Right kidney (tissue), 9 donors: ENCODE results near the gene UGT2B15.
"Not testable (repeated sequence)": the region's sequence is repeated elsewhere in the genome, so short reads cannot be mapped to it uniquely, and the experiment has no call there.

Experiments used
- DNase-seq: peaks from one replicate; pipeline ENCODE4 v3.0.0-alpha.2; 2016
- long read RNA-seq, 8 donors: transcript quantifications; one replicate each; lab custom pipeline, GENCODE V29; 2026

The UGT2B15 gene
- long read RNA-seq, donor 1: 0 reads
- long read RNA-seq, donor 2, partial matches to known transcripts: 46 of 46 reads
- long read RNA-seq, donor 2, other reads (novel, unspliced or antisense): 0 of 46 reads
- long read RNA-seq, donor 3: 0 reads
- long read RNA-seq, donor 4, partial matches to known transcripts: 26 of 32 reads
- long read RNA-seq, donor 4, other reads (novel, unspliced or antisense): 6 of 32 reads
- long read RNA-seq, donor 5: 0 reads
- long read RNA-seq, donor 6: 0 reads
- long read RNA-seq, donor 7: 0 reads
- long read RNA-seq, donor 8: 0 reads

DNA sequence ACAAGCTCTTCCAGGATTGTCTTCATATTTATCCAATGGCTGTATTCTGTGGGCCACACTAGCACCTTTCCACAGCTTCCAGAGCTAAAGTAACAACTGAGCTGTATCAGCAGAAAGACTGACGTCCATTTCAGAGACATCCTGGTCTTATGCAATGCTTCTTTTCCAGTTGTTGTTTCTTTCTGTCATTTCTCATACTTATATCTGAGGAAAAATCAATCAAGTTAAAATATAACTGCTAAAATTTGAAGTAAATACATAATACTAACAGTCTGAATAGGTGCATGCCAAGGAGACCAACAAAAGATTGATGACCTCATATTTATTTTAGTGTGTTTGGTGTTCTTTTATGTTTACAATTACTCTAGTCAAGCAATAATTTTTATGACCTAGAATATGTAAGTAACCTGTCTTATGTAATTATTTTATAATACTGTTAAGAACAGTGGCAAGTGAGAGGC is at the start of gene UGT2B15:
Gene UGT2B15, minus strand, starts transcription at position 174 of the 461 bp plus-strand sequence. Its CDS starts 34 bp downstream, at position 140.
- DNase-seq: not testable (repeated sequence)

DNA sequence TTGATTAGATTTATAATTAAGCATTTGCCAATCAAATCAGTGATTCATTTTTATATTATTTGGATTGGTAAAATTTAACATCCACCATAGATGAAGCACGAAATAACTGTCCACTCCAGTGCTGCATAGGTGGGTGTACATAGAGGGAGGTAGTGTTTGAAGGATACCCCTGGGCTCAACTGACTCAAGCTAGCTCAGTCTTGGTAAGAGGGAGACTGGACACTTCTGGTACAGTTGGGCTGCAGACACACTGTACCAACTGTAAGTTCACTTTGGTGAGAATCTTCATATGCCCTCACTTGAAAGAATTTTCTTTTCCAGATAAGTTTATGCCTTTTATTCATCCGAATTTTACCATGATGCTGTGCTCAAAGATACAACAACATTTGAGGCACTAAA is 48.6 kb upstream of the UGT2B15 start:
- no peak for DNase-seq

DNA sequence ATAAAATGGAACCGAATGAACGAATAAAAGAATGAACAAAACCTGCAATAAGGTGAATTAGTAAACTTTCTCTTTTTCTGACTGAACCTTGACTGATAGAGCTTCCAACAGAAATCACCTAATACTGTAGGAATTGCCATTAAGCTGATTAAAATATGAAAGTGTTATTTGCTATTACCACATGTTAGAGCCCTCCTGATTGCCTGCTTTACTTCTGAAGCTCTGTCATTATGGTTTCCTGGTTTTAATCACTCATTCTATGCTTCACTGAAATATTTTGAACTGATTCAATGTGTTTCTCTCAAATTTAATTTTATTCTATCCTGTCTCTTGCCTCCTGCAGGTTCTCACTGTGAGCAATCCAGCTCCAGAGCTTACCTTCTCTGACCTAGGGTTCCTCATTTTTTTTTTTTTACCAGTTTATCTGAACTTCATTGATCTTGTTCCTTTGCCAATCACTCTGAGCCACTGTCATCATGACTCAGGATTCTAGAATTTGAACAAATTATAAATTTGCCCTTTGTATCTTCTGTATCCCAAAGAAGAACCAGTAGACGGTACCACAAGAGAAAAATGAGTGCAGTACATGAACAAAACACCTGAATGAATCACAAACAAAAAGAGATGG is 48.1 kb upstream of the UGT2B15 start:
- no peak for DNase-seq

DNA sequence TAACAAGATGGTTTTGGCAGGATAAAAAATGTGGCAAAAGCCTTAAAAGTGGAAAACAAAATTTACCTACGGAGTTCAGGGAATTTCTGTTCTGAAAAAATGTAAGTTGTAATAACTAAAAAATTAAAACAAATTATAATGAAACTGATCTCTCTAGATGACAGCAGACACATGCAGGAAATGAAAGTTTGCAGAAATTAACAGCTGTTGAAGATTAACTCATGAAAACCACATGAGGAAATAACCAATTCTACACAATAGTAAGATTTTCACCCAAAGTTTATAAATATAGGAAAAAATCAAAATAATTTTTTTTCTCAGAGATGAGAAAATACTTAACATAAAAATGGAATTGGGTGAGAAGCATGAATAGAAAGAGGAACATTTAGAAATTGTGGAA is 47.5 kb upstream of the UGT2B15 start:
- no peak for DNase-seq

DNA sequence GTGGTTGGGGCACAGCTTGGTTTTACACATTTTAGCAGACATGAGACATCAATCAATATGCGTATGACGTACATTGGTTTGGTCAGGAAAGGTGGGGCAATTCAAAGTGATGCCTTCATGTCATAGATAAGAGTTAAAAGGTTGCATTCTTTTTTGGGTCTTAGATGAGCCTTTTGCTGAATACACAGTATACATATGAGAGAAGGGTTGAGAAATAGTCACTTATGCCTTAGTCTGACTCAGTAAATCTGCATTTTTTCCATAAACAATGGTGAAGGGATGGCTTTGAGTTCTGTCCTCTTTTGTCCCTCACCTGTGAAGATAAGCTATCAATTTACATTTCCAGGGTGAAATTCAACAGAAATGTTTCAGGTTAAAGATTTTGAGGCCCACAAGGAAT is 43.9 kb upstream of the UGT2B15 start:
- DNase-seq: no peak

DNA sequence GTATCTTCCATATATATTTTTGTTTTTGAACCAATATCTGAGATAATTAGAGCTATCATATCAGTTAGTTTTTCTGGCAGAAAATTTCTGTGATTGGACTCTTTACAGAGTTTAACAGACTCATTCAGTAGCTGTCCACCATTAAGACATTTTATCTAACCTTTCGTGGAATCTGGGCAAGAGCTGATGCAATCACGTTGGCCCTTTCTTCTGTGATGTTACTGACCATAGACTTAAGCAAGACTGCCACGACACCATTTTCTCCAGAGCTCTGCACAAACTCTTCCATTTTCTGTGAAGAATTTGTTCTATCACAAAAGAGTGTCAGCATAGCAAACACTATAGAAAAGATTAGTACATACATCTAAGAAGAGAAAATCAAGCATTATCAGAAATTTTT is 41.8 kb upstream of the UGT2B15 start:
- DNase-seq: no peak

DNA sequence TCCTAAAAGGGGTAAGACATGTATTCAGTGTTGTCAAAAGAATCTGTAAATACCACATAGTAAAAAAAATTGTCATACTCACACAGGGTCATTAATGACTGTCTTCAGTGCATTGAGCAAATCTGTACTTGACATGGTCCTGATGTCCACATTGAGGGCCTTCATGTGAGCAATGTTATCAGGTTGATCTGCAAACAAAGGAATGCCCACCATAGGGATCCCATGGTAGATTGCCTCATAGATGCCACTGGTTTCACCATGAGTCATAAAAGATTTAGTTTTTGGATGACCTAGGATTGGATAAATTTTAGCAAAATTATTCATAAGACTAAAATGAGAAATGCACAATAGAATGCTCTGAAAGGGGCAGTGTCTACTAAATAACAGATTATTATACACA is 38.1 kb upstream of the UGT2B15 start:
- no peak for DNase-seq

DNA sequence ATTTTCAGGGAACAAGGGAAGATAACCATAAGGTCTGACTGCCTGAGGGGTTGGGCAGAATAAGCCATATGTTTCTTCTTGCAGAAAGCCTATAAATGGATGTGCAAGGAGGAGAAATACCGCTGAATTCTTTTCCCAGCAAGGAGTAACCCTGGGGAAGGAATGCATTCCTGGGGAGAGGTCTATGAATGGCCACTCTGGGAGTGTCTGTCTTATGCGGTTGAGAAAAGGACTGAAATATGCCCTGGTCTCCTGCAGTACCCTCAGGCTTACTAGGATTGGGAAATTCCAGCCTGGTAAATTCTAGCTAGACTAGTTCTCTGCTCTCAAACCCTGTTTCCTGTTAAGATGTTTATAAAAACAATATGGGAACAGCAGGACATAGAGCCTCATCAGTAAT is 32.7 kb upstream of the UGT2B15 start:
- not testable (repeated sequence) for DNase-seq

DNA sequence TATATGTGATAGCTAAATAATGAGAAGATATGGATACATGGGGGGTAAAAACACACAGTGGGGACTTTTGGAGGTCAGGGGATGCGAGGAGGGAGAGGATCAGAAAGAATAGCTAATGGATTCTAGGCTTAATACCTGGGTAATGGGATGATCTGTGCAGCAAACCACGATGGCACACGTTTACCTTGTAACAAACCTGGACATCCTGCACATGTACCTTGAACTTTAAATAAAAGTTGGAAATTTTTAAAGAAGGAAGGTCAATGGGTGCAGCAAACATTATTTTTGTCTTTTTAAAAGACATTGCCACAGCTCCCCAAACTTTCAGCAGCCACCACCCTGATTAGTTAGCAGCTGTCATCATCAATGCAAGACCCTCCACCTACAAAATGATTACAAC is 29.7 kb upstream of the UGT2B15 start:
- no peak for DNase-seq

DNA sequence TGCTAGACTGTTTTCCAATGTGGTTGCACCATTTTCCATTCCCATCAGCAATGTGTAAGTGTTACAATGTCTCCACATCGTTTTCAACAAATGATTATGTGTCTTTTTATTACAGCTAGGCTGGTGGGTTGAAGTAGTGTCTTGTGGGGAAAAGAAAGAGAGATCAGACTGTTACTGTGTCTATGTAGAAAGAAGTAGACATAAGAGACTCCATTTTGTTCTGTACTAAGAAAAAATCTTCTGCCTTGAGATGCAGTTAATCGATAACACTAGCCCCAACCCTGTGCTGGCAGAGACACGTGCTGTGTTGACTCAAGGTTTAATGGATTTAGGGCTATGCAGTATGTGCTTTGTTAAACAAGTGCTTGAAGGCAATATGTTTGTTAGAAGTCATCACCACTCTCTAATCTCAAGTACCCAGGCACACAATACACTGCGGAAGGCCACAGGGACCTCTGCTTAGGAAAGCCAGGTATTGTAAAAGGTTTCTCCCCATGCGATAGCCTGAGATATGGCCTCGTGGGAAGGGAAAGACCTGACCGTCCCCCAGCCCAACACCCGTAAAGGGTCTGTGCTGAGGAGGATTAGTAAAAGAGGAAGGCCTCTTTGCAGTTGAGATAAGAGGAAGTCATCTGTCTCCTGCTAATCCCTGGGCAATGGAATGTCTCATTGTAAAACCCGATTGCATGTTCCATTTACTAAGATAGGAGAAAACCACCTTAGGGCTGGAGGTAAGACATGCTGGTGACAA is 23.0 kb upstream of the UGT2B15 start:
- DNase-seq: no peak

DNA sequence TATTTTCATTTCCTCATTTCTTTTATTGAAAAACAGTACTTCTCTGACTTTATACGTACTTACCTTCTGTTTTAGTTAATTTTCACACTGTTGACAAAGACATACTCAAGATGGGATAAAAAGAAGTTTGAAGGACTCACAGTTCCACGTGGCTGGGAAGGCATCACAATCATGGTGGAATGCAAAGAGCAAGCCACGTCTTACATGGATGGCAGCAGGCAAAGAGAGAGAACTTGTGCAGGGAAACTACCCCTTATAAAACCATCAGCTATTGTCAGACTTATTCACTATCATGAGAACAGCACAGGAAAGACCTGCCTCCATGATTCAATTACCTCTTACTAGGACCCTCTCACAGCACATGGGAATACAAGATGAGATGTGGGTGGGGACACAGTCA is 20.7 kb upstream of the UGT2B15 start:
- no peak for DNase-seq

DNA sequence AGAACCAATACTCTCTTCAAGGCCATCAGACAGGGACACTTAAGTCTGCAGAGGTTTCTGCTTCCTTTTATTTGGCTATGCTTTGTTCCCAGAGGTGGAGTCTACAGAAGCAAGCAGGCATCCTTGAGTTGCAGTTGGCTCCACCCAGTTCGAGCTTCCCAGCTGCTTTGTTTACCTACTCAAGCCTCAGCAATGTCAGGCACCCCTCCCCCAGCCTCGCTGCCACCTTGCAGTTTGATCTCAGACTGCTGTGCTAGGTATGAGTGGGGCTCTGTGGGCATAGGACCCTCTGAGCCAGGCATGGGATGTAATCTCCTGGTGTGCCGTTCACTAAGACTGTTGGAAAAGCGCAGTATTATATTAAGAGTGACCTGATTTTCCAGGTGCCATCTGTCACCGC is 12.6 kb upstream of the UGT2B15 start:
- DNase-seq: no peak

DNA sequence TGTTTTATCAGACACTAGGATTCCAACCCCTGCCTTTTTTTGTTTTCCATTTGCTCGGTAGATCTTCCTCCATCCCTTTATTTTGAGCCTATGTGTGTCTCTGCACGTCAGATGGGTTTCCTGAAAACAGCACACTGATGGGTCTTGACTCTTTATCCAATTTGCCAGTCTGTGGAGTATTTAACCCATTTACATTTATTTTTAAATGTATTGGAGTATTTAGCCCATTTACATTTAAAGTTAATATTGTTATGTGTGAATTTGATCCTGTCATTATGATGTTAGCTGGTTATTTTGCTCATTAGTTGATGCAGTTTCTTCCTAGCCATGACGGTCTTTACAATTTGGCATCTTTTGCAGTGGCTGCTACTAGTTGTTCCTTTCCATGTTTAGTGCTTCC is 10.8 kb upstream of the UGT2B15 start:
- not testable (repeated sequence) for DNase-seq

DNA sequence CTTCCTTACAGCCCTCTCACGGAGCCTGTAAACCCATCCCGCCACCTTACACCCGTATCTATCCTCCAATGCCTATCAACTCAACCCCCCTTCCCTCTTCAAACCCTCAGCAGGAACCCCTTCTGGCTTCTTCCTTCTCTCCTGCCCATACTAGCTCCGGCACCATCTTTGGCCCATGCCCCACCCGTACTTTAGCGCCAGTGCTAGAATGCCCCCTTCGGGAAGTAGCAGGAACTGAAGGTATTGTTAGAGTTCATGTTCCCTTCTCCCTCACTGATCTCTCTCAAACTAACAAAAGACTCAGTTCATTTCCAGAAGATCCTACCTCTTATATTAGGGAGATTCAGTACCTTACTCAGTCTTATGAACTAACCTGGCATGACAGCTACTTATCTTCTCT is 2.7 kb upstream of the UGT2B15 start:
- DNase-seq: no peak

DNA sequence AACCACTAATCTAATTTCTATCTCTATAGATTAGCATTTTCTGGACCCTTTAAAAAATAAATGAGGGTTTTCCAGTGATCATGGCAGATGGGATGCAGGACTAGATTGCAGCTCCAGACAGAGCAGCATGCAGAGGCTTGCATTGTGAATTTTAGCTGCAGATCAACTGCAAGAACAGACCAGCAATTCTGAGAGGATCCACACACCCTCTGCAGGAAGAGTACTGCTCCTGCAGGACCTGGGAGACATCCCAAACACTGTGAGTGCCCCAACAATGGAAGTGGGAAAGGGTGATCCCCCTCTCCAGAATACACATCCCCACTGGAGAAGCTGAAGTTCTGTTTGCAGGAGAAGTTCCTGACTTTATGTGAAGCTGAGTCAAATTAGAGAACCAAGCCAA is 765 bp upstream of the UGT2B15 start:
- not testable (repeated sequence) for DNase-seq

DNA sequence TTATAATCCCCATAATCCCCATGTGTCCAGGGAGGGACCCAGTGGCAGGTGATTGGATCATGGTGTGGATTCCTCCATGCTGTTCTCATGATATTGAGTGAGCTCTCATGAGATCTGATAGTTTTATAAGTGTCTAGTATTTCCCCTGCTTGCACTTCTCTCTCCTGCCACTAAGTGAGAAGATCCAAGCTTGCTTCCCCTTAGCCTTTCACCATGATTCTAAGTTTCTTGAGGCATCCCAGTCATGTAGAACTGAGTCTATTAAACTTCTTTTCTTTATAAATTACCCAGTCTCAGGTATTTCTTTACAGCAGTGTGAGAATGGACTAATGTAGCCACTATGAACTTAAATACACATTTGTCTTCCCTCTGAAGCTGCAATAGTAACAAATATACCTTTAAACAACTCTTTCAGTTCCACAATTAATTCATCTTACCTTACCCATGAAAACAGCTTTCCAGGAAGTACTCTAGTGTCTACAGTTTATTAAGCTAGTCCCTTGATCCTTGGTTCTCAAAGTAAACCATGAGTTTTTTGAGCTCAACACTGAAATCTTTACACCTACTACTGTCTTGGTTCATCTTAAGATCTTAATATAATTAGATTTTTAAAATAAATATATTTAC is 1.8 kb downstream of the UGT2B15 start:
- DNase-seq: not testable (repeated sequence)

DNA sequence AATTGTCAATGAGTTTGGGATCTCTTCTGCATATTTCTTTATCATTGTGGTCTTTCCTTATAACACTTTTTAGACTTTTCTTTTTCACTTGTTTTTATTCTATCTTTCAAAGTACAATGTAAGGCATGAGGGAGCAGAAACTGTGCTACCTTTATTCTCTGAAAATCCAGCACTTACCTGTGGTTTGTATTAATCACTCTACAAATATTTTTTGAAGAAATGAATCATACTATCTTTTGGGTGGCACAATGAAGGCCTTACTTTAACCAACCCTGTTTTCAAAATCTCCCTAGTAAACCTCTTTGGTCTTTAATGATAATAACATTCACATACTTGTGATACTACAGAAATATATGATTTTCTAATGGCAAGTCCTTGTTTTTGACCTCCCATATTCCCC is 2.9 kb downstream of the UGT2B15 start:
- DNase-seq: not testable (repeated sequence)

DNA sequence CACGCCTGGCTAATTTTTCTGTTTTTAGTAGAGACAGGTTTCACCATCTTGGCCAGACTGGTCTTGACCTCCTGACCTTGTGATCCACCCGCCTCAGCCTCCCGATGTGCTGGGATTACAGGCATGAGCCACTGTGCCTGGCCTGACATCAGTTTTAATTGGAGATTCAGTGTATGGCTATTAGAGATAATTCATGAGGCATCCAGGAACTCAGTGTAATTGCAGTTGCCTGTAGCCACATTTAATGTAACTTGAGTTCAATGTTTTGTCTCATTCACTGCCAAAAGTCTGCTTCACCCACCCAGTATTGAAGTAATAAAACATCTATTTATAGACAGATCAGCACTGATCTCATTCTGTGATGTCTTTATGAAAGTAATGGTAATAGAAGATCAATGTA is 5.7 kb downstream of the UGT2B15 start:
- DNase-seq: not testable (repeated sequence)

DNA sequence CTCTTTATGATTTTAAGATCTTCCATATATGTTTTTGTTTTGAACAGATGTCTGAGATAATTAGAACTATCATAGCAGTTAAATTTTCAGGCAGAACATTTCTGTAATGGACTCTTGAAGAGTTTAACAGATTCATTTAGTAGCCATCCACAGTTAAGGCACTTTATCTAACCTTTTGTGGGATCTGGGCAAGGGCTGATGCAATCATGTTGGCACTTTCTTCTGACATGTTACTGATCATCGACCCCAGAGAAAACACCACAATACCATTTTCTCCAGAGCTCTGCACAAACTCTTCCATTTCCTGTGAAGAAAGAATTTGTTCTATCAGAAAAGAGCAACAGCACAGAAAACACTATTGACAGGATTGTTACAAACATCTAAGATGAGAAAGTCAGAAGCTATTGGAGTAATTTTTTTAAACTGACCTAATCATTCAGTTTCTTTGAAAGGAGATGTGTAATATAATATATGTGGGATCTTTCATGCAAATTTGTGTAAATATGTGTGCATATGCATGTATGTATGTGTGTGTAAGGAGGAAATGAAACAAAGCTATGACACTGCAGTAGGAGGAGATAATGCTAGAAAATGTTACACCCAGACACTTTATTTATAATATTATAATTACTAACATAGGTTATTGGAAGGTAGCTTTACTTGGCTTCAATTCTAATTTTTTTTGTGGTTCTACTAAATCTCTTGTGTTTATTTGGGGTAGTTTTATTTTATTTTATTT is 7.4 kb downstream of the UGT2B15 start:
- not testable (repeated sequence) for DNase-seq

DNA sequence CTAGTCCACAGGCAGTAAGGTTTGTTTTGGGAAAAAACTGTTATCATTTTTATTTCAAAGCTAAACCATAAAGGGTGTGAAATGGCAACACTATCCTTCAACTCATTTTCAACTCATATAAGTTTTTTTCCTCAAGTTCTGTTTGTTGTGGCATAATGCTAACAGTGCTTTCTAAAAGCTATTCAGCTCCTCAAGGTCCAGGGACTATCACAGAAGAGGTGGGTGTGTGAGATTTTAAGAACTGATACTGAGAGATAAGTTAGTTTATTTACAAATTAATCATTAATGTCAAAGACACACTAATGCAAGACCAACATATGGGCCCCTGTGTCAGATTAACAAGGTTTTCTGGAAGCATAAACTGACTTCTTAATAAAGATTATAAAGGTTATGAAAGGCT is 11.8 kb downstream of the UGT2B15 start:
- no peak for DNase-seq

DNA sequence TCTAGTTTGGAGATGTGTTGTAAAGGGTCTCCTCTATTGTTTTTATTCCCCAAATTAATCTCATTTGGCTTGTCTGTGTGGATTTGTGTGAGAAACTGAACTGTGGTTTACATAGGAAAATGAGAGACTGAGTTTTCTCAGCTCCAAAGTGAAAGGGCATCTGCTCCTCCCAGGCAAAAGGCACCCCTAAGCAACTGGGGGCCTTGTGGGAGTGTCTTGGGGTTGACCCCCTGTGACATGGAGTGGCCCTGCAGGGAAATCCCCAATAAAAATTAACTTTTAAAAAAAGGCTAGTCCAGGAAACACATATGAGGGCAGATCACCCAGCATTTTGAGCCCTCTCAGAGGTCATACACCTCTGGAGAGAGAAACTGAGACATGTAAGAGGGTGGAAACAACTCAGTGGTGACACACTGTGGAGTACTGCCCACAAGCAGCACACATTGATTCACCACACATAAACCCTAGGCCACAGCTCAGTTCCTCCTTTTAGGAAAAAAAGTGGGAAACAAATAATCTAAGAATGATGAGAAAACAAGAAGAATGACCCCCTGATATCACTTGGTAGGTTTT is 13.3 kb downstream of the UGT2B15 start:
- DNase-seq: not testable (repeated sequence)

DNA sequence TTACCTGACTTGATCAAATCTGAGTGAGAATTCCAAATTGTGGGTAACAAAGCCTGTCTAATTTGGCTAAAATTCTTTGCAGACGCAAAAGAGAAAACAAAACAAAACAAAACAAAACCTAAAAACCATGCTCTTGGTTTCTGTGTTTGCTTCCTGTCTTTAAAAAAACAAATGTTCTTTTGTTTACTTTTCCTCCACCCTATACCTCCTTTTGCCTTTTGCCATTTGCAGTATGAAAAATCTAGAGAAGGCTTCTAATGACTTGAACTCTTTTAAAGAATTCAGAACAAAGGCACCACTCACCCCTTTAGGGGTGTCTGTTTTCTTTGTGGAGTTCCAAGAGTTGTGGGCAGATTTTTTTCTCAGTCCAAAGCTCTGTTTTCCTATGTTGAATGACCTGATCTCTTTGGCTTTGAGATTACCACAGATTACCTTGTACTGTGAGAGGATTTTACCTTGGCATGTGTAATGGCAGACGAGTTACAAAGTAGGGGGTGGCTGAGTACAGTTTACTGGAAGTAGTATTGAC is 13.9 kb downstream of the UGT2B15 start:
- not testable (repeated sequence) for DNase-seq
